GM23248 (cell line): ENCODE results near the gene OR10P1.

Experiments used
- EZH2 ChIP-seq: fragments of 200-600 bp; sonication (generic); IDR thresholded peaks from 2 replicates; pipeline ENCODE4 v1.6.1; 2018; ENCODE audit warnings: antibody characterized with exemption, mild to moderate bottlenecking; ENCODE audit not compliant: insufficient read depth, poor library complexity, severe bottlenecking
- EZH2phosphoT487 ChIP-seq: fragments of 200-600 bp; sonication (generic); IDR thresholded peaks from 2 replicates; pipeline ENCODE4 v1.6.1; 2018; ENCODE audit warnings: antibody characterized with exemption, moderate library complexity, mild to moderate bottlenecking, low read depth; ENCODE audit not compliant: insufficient read depth

DNA sequence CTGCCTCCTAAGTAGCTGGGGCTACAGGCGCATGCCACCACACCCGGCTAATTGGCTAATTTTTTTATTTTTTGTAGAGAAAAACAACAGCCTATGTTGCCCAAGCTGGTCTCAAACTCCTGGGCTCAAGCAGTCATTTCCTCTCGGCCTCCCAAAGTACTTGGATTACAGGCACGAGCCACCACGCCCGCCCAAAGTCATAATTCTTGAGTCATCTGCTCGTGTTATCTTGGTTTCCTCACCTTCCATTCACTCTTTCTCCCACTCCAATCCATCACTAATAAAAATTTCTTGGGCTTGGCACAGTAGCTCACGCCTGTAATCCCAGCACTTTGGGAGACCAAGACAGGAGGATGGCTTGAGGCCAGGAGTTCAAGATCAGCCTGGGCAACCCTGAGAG lies 39.0 kb downstream of the OR10P1 start:
- no peak for TF ChIP-seq EZH2
- no peak for TF ChIP-seq EZH2phosphoT487
